Retinal pigment epithelial cell (primary cell): ENCODE results near the gene TAF11.
"Not testable (repeated sequence)": the region's sequence is repeated elsewhere in the genome, so short reads cannot be mapped to it uniquely, and the experiment has no call there.

Experiments used
- DNase-seq: peaks from one replicate; pipeline ENCODE4 v3.0.0-alpha.2; 2010; ENCODE audit warnings: low read depth
- H3K4me3 ChIP-seq: 2 replicates; pipeline ENCODE4 v1.5.1; 2011; ENCODE audit warnings: mild to moderate bottlenecking, low read length, control low read depth, moderate library complexity
- TF ChIP-seq, protein P1 (sequence below): conservative IDR thresholded peaks from 2 replicates; pipeline ENCODE4 v1.5.1; 2011; ENCODE audit warnings: low read depth, low read length, control low read depth, inconsistent platforms

TAF11 gene

DNA sequence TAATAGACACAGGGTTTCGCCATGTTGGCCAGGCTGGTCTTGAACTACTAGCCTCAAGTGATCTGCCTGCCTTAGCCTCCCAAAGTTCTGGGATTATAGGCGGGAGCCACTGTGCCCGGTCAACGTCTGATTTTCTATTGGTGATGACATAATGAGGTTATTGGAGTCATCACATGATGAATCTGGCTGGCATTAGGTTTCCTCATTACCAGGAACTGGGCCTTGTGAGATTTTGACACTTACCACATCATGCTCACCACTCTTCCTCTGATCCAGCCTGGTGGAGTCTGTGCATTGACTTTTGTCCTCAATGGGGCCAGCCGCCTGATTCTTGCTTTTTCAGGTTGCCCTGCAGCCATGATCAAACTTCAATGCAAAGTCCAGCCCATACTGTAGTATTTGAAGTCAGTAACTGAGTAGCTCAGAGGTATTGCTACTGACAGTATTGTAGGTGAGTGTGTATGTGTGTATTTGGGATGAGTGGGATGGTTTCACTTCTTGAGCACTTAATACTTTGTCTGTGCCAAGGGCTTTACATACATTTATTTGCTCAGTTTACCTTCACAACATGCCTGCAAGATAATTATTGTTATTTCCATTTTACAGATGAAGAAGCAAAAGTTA, 17.3 kb upstream of the TAF11 start:
- TF ChIP-seq, protein P1, sequence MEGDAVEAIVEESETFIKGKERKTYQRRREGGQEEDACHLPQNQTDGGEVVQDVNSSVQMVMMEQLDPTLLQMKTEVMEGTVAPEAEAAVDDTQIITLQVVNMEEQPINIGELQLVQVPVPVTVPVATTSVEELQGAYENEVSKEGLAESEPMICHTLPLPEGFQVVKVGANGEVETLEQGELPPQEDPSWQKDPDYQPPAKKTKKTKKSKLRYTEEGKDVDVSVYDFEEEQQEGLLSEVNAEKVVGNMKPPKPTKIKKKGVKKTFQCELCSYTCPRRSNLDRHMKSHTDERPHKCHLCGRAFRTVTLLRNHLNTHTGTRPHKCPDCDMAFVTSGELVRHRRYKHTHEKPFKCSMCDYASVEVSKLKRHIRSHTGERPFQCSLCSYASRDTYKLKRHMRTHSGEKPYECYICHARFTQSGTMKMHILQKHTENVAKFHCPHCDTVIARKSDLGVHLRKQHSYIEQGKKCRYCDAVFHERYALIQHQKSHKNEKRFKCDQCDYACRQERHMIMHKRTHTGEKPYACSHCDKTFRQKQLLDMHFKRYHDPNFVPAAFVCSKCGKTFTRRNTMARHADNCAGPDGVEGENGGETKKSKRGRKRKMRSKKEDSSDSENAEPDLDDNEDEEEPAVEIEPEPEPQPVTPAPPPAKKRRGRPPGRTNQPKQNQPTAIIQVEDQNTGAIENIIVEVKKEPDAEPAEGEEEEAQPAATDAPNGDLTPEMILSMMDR, result no peak
- DNase-seq, result no peak
- H3K4me3 ChIP-seq, result no peak overlapping the region

- no peak overlapping the region for H3K4me3 ChIP-seq
- DNase-seq, result no peak
- TF ChIP-seq, protein P1, result no peak
Observed at GRCh38 chr6:34901930-34902329, 14.1 kb upstream of the TAF11 start.

DNA sequence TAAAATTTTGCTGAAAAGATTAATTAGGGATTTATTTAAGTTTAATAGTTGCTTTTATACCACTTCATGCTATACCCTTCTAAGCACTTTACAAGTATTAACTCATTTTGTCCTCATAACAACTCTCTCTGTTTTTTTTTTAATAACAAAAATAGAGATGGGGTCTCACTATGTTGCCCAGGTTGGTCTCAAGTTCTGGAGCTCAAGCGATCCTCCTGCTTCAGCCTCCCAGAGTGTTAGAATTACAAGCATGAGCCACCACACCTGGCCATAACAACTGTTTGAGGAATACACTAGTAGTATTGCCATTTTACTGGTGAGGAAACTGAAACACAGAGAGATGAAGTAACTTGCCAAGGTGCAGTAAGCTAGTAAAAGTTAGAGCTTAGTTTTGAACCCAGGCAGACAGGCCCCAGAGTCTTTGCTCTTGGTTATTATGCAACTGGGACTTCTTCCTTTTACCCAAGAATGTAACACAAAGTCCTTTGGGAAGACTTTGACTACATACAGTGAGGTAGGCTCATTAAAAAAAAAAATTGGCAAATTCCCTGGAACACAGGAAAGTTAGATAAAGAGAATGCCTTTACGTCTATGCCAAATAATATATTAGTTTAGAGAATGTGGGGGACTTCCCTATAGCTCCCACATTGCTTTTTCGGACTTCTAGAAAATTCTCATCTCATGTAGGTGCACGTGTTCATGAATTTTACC, 12.6 kb upstream of the TAF11 start:
- DNase-seq, result no peak
- TF ChIP-seq, protein P1, result no peak
- H3K4me3 ChIP-seq, result no peak overlapping the region

DNA sequence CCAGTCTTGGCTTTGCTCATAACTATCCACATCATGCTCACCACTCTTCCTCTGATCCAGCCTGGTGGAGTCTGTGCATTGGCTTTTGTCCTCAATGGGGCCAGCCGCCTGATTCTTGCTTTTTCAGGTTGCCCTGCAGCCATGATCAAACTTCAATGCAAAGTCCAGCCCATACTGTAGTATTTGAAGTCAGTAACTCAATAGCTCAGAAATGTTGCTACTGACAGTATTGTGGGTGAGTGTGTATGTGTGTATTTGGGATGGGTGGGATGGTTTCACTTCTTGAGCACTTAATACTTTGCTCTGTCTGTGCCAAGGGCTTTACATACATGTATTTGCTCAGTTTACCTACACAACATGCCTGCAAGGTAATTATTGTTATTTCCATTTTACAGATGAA, 11.9 kb upstream of the TAF11 start:
- DNase-seq, H3K4me3 ChIP-seq: not testable (repeated sequence)

DNA sequence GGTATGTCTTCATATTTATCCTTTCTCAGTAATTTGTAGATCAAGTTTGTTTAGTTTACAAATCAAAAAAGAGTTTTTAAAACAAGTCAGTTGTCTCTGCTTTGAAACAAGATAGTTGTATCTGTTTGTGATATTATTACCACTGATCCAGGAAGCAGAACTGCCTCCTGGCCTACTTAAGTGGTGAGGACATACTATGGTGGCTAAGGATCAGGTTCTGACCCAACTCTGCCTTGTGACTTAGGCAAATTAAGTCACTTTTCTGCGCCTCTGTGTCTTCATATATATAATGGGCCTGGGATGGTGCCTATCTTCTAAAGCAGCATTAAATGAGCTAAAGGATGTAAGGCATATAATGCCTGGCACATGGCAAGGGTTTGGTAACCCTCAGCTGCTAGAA, 9.9 kb upstream of the TAF11 start:
- DNase-seq, result no peak
- TF ChIP-seq, protein P1, result no peak
- H3K4me3 ChIP-seq, result no peak overlapping the region

DNA sequence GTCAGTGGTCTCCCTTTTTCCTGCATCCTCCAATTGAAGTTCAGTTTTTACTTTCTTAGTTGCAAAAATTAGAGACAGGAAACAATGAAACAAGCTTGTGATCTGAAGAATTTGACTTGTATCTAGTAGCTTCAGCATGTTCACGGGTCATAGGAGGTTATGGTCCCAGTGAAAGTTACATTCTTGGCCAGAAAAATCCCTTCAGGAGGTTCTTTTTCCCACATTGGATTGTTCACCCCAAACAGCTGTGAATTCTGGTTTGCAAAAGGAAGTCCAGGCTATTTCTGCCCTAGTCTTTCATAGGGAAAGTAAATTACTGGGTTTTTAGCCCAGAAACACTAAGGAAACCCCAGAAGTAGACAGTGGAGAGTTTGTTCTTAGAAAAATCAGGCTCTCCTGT, 9.3 kb upstream of the TAF11 start:
- DNase-seq, result no peak
- TF ChIP-seq, protein P1, result no peak
- no peak overlapping the region for H3K4me3 ChIP-seq

DNA sequence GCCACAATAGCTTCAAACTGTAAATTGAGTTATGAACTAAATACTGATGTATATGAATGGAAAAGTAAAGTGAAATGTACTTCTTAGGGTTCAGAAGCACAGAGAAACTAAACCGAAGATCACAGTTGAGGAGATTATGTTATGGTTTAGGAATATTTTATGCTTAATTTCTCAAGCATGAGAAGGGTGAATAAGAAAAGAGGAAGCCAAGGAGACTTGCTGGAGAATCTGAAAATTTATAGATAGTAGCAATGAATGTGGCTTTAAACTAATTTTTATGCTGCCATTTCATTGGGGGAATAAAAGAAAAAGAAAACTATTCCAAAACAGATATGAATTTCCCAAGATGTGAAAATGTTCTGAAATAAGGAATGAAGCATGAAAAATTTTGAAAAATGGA, 6.9 kb upstream of the TAF11 start:
- H3K4me3 ChIP-seq, result no peak overlapping the region
- TF ChIP-seq, protein P1, result no peak
- DNase-seq, result no peak
